ENCODE data around the gene RNF183. TPM values are rescaled to one million over a fixed set of nuclear protein-coding genes. Genes with fewer than 3 reads are reported as not detected.

RNF183 gene
- total and polyA plus RNA-seq, 2 donors (not counting 1 experiment from before 2014, with no cell fraction given): not detected

- Histone ChIP-seq H3K4me2 (ENCODE audit: extremely low read depth, insufficient read depth, low read length) (no peak overlapping the region), H3K4me3 (replicated peaks in 1 of 4; ENCODE audit: control extremely low read depth in 1 of 4, insufficient read depth in 1 of 4, low read depth in 3 of 4, low read length in 4 of 4) (no peak overlapping the region), H3K27me3 (ENCODE audit: control insufficient read depth, insufficient read depth, low read length) (peaks cover 9% of the 10 kb centered on the region), H2AFZ (ENCODE audit: low read length) (no peak overlapping the region), H3K4me1 (ENCODE audit: control insufficient read depth, extremely low read depth, insufficient read depth, low read length) (no peaks in the 10 kb centered on the region), H3K27ac (ENCODE audit: insufficient read depth, low read length) (no peak overlapping the region), H3K9ac (ENCODE audit: insufficient read depth, low read length) (no peak overlapping the region), H3K9me3 (ENCODE audit: control insufficient read depth, insufficient read depth, low read depth, low read length) (no peaks in the 10 kb centered on the region), H4K20me1 (ENCODE audit: control insufficient read depth, extremely low read depth, insufficient read depth, low read length) (no peaks in the 10 kb centered on the region), H3K79me2 (ENCODE audit: control insufficient read depth, insufficient read depth, low read length) (no peaks in the 10 kb centered on the region), H3K36me3 (ENCODE audit: control insufficient read depth, insufficient read depth, low read length) (no peaks in the 10 kb centered on the region)
- no peak for DNase-seq (ENCODE audit: low read depth in 2 of 2)
- TF ChIP-seq EZH2 (IDR thresholded peaks at IDR 0.05; ENCODE audit: low read length, missing control alignments) (no peak), CTCF (conservative IDR thresholded peaks at IDR 0.05 in 1 of 2, IDR thresholded peaks at IDR 0.05 in 1 of 2; ENCODE audit: low read depth in 1 of 2, low read length in 2 of 2) (no peak)
These were observed 42.0 kb upstream of the RNF183 start for GRCh38 chr9:113345190-113345589.

GRCh38 chr9:113343732-113344231, 40.6 kb upstream of the RNF183 start:
- Histone ChIP-seq H3K9ac (ENCODE audit: insufficient read depth, low read length) (no peak overlapping the region), H3K4me2 (ENCODE audit: extremely low read depth, insufficient read depth, low read length) (no peak overlapping the region), H3K27ac (ENCODE audit: insufficient read depth, low read length) (no peak overlapping the region), H4K20me1 (ENCODE audit: control insufficient read depth, extremely low read depth, insufficient read depth, low read length) (no peaks in the 10 kb centered on the region), H3K79me2 (ENCODE audit: control insufficient read depth, insufficient read depth, low read length) (no peaks in the 10 kb centered on the region), H3K36me3 (ENCODE audit: control insufficient read depth, insufficient read depth, low read length) (no peaks in the 10 kb centered on the region), H3K4me3 (replicated peaks in 1 of 4; ENCODE audit: control extremely low read depth in 1 of 4, insufficient read depth in 1 of 4, low read depth in 3 of 4, low read length in 4 of 4) (no peak overlapping the region), H3K9me3 (ENCODE audit: control insufficient read depth, insufficient read depth, low read depth, low read length) (no peaks in the 10 kb centered on the region), H3K4me1 (ENCODE audit: control insufficient read depth, extremely low read depth, insufficient read depth, low read length) (peaks cover 3% of the 10 kb centered on the region), H3K27me3 (ENCODE audit: control insufficient read depth, insufficient read depth, low read length) (peaks cover under 1% of the 10 kb centered on the region), H2AFZ (ENCODE audit: low read length) (no peak overlapping the region)
- peak; percentile 27 to 50 for DNase-seq (ENCODE audit: low read depth in 2 of 2)
- TF ChIP-seq EZH2 (IDR thresholded peaks at IDR 0.05; ENCODE audit: low read length, missing control alignments) (no peak), CTCF (conservative IDR thresholded peaks at IDR 0.05 in 1 of 2, IDR thresholded peaks at IDR 0.05 in 1 of 2; ENCODE audit: low read depth in 1 of 2, low read length in 2 of 2) (no peak)

- no peak overlapping the region for H2AFZ ChIP-seq (ENCODE audit: low read length)
- no peak for DNase-seq (ENCODE audit: low read depth in 2 of 2)
- no peaks in the 10 kb centered on the region for H3K27me3 ChIP-seq (ENCODE audit: control insufficient read depth, insufficient read depth, low read length)
- no peaks in the 10 kb centered on the region for H3K9me3 ChIP-seq (ENCODE audit: control insufficient read depth, insufficient read depth, low read depth, low read length)
- no peak for TF ChIP-seq CTCF (conservative IDR thresholded peaks at IDR 0.05 in 1 of 2, IDR thresholded peaks at IDR 0.05 in 1 of 2; ENCODE audit: low read depth in 1 of 2, low read length in 2 of 2)
- TF ChIP-seq EZH2 (IDR thresholded peaks at IDR 0.05; ENCODE audit: low read length, missing control alignments): no peak
- H3K4me3 ChIP-seq (replicated peaks in 1 of 4; ENCODE audit: control extremely low read depth in 1 of 4, insufficient read depth in 1 of 4, low read depth in 3 of 4, low read length in 4 of 4): no peak overlapping the region
- H3K4me2 ChIP-seq (ENCODE audit: extremely low read depth, insufficient read depth, low read length): no peak overlapping the region
- no peaks in the 10 kb centered on the region for H4K20me1 ChIP-seq (ENCODE audit: control insufficient read depth, extremely low read depth, insufficient read depth, low read length)
- H3K9ac ChIP-seq (ENCODE audit: insufficient read depth, low read length): no peak overlapping the region
- H3K4me1 ChIP-seq (ENCODE audit: control insufficient read depth, extremely low read depth, insufficient read depth, low read length): peaks cover 3% of the 10 kb centered on the region
- no peaks in the 10 kb centered on the region for H3K36me3 ChIP-seq (ENCODE audit: control insufficient read depth, insufficient read depth, low read length)
- no peak overlapping the region for H3K27ac ChIP-seq (ENCODE audit: insufficient read depth, low read length)
- H3K79me2 ChIP-seq (ENCODE audit: control insufficient read depth, insufficient read depth, low read length): no peaks in the 10 kb centered on the region
These were observed 38.7 kb upstream of the RNF183 start for GRCh38 chr9:113341712-113342410.
